HG02798 (cell line): Measurements from ENCODE around the gene KLHDC3.
"Not testable (repeated sequence)": the region's sequence is repeated elsewhere in the genome, so short reads cannot be mapped to it uniquely, and the experiment has no call there.

Source experiments
- ATAC-seq: cut with Tn5 transposase; IDR thresholded peaks from one replicate; pipeline ENCODE4 v1.9.1; 2021; ENCODE audit warnings: mild to moderate bottlenecking; ENCODE audit not compliant: unreplicated experiment, poor library complexity

The KLHDC3 gene

DNA sequence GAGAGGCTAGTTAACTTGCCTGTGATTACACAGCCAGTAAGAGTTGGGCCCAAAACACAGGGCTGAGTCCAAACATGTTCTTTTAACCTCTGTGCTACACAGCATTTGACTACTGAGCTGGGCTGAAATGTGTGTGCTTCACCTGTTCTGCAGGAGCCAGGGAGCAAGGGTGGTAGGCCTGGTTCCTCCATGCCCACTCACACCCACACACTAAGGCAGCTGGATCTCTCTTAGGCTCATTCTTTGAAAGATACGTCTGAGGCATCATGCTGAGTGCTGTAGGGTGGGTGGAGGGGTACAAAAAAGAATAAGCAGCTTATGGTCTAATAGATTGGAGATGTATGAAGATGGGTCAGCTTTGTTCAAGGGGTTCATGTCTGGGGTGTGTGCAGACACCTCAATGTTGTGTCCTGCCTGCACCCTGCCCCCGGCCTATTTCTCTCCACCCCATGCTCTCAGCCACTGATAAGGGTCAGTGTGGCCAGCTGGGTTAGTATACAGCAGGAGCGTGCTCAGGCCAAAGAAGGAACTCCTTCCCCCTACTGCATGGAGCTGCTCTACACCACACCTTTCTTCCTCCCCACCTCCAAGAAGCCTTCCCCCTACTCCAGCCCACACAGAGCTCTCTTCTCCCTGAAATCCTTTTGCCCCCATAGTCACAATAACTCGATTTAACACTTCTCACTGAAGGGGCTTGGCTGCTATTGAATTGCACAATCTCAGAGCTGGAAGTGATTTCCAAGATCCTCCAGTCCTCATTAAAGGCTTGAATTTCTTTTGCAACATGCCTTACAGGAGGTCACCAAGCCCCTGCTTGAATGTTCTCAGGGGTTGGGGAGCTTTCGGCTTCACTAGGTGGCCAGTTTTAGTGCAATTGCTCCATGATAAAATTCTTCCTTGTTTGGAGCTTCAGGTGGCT is 26.3 kb upstream of the KLHDC3 start:
- no peak for ATAC-seq

DNA sequence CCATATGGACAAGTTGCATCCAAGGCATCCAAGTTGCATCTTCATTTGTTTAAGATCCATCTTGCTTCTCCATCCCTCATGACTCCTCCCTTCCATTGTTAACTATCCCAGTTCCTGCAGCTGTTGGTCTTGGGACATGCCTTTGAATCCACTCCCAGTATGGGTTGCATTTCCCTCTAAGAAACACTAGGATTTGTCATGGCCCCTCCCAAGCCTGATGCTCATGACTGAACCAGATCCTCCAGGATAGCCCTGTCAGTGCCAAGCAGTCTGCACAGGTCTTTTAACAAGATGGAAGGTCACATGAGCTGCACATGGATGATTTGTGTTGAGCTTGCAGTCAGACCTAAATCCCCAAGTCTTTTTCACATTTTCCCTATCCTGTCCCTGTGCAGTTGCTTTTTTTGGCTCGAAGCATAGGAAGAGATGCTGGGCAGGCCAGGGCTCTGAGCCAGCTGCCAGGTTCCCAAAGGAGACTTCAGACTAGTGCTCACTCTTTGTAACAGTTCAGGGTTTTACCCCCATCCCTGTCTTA is 25.5 kb upstream of the KLHDC3 start:
- ATAC-seq, result no peak

DNA sequence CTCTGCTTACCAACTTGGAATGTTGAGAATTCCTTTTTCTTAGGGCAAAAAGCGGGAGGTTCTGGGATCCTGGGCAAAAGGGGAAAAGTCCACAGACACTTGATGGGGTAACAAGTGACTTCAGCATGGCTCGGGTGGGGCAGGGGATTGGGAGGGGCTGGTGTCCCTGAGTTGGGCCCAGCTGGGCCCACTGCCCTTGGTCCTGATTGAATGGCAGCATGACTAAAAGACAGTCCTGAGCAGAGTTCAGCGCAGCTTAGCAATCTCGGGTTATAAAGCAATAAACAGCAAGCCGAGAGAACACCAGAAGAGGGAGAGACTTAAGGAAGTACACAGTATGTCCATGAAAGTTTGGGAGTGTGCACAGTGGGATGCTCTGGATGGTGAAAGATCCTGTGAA is 24.1 kb upstream of the KLHDC3 start:
- no peak for ATAC-seq

DNA sequence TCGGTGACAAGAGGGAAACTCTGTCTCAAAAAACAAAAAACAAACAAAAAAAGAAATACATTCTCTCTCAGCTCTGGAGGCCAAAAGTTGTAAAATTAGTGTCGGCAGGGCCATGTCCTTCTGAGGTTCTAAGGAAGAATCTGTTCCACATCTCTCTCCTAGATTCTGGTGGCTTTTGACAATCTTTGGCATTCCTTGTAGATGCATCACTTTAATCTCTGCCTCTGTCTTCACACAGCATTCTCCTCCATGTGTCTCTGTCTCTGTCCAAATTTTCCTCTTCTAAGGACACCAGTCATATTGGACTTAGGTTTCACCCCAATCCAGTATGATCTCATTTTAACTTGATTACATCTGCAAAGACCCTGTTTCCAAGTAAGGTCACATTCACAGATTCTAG is 20.6 kb upstream of the KLHDC3 start:
- no peak for ATAC-seq

DNA sequence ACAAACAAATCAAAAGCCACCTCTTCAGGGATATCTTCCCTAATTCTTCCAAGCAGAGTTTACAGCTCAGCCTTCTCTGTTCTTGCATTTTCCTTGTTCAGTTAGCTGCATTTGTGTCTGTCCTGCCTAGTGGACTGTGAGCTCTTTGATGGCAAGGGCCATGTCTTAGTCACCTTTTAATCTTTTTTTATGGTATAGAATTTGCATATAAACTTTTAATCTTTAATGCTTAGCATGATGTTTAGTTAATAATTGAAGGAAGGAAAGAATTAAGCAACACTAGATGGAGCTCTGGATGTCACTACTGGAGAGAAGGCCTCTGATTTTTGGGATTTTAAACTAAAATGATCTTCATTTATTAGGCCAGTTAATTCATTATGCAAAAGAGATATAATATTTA is 17.5 kb upstream of the KLHDC3 start:
- ATAC-seq, result no peak

DNA sequence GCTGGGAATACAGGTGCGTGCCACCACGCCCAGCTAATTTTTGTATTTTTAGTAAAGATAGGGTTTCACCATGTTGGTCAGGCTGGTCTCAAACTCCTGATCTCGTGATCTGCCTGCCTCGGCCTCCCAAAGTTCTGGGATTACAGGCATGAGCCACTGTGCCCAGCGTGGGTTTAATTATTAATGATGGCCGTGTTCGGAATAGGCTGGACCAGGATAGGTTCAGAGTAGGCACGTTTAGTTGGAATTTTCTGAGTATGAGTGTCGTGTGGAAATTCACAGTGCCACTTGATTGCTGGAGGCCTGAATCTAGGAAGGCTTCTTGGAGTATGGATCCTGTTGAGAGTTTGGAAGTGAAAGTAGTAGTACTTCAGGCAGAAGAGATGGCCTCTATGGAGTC is 15.8 kb upstream of the KLHDC3 start:
- not testable (repeated sequence) for ATAC-seq

DNA sequence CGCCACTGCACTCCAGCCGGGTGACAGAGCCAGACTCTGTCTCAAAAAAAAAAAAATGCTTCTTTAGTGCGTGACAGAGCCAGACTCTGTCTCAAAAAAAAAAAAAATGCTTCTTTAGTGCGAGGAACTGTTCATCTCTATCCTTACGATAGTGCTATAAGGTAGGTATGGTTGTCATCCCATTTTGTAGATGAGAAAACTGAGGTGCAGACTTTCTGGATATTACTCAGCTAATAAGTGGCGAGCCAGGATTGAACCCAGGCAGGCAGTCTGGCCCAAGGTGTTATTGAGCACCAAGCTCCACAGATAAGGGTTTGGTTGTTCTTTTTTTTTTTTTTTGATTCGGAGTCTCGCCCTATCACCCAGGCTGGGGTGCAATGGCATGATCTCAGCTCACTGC is 12.2 kb upstream of the KLHDC3 start:
- no peak for ATAC-seq

DNA sequence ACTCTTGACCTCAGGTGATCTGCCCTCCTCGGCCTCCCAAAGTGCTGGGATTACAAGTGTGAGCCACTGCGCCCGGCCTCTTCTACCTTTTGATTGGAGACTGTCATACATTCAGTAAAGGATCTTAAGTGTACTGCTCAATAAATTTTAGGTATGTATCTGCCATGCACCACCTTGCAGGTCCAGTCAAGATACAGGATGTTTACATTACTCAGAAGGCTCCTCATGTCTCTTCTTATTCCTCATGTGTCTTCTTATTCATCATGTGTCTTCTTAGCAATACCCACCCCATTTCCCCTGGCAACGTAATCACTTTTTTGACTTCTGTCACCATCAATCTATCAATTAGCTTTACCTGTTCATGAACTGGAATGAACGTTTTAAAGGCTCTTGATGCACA is 8.2 kb upstream of the KLHDC3 start:
- ATAC-seq, result no peak

DNA sequence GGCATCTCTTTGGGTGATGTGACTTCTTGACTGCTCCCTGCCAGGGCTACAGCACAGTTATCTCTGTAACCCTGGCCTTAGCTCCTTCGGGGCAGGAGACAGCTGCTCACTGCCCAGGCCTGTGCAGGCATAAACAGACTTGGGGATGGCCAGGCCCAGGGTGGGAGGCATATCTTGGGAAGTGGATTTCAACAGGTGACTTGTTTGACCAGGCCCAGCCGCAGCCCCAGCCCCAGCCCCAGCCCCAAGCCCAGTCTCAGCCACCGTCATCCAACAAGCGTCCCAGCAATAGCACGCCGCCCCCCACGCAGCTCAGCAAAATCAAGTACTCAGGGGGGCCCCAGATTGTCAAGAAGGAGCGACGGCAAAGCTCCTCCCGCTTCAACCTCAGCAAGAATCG is 7.8 kb upstream of the KLHDC3 start:
- no peak for ATAC-seq

DNA sequence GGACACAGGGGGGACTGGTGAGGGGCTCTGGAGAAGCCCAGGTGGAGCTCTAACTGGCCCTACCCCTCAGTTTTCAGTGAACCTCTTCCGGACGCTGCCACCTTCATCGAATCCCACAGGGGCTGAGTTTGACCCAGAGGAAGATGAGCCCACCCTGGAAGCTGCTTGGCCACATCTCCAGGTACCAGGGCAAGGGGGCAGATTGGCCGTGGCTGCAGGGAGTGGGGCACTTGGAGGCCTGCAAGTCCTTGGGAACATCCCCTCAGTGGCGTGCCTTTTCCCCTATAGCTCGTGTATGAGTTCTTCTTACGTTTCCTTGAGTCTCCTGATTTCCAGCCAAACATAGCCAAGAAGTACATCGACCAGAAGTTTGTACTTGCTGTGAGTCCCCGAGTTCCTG is 6.9 kb upstream of the KLHDC3 start:
- ATAC-seq, result no peak

DNA sequence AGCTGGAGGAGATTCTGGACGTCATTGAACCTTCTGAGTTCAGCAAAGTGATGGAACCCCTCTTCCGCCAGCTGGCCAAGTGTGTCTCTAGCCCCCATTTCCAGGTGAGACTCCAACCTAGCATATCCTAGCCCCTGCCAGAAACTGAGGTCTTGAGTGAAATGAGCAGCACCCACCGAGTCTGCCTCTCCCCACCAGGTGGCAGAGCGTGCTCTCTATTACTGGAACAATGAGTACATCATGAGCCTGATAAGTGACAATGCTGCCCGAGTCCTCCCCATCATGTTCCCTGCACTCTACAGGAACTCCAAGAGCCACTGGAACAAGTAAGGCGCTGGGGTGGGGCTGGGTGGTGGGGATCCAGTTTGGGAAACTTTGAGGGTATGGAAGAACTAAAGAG is 4.9 kb upstream of the KLHDC3 start:
- ATAC-seq, result no peak

DNA sequence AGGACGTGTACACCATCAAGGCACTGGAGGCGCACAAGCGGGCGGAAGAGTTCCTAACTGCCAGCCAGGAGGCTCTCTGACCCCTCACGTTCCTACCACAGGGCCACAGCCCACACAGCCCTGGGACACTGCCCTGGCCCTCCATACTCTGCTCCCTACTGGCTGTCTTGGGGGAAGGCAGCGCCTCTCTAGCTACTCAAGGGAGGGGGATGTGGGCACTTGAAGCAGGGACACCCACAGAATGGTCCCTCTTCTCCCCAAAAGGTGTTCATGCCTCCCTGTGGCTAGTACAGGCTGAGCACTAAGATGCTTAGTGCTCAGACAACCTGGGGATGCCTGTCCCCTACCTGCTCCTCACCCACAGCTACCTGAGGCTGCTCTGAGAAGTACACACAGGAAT is 2.8 kb upstream of the KLHDC3 start:
- no peak for ATAC-seq

DNA sequence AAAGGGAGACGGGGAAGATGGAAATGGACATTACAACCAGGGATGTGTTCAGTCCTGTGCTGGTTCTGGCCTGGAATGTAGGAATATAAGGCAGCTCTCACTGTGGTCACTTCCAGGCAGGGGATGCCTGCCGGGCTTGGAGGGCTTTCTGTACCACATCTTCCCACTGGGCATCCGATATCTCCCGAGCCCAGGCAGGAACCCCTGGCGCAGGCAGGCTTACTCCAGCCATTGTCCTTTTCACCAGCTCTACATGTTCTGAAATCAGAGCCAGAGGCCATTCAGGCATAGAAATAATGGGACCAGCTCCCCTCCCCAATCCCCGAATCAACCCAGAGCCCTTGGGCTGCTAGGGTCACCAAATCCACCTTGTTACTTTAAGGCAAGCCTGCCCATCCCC is 1.7 kb upstream of the KLHDC3 start:
- ATAC-seq, result no peak

DNA sequence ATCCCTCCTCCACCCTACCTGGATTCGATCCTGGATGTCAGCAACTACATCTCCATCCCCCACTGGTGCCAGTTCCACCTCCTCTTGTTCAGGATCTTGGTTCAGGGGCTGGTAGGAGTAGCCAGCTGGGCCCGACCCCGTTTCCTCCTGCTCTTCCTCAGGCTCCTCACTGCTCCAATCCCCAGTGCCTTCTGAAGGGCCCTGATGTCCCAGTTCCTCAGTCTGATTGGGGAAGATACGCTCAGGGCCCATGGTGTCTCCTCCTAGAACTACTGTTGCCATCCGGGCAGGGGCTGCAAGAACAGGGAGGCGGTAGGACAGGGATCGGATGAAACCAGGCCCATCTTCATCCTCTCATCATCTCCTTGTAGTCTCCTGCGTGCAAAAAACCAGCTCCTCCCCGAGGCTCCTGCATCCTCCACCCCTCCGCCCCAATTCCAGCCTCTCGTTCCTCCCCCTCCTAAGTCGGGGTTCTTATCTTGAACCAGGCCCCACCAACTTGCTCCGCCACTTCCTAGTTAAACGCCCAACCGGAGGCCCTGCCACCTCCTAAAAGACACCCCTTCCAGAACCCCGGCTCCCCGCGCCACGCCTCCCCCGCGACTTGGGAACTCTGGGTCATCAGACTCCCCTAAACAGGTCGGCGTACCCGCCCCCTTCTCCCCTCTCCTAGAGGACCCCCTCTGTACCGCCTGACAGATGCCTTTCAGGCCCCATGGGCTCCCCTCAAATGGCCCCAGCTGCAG is 779 bp upstream of the KLHDC3 start:
- no peak for ATAC-seq

DNA sequence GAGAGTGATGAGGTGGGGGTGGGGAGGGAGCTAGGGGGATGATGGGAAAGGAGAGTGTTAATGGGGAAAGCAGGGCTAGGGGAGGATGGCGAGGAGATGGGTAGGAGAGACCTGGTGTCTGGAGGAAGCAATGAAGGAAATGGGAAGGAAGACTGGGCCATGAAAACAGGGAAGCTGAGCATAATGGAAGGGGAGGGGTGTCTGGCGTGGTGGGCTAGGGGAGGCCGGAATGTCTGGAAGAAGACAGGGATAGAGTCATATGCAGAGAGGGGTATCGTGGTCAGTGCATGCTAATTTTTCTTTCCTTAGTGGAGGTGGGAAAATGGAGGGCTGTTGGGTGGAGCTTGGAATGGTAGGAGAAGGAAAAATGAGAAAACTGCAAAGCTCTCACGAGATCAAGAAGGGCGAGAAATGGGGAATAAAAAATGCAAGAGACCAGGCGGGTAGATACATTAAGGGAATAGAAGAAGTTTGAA is 423 bp downstream of the KLHDC3 start:
- no peak for ATAC-seq

DNA sequence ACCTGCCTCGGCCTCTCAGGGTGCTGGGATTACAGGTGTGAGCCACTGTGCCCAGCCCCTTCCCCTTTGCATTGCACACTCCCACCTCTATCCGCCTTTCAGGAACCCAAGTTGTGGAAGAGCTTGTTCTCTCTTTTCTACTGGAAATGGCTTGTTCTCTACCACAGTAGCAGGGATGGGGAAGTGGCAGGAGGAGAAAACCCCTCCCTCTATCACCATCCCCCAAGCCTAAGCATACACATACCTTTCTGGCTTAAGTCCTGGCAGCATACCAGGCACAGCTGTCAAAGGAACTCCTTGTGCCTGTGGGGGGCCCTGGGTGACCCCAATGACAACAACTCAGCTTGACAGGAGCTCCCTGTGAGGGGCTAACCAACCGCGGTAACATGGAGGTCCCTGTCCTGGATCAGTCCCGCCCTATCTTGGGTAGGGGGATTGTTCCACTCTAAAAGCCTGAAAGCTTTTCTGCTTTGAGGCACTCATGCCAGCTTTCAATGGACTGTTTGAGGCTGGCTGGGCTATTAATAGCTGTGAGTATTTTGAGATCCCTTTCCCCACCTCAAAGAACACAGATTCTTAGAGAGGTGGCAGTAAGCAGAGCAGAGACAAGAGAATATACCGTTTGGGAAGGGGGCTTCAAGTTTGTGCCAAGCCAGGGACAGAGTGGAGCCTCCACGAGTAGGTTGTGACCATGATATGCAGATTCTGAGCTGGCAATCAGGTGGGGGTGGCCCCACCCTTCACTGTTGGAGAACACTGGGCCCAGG is 2.3 kb downstream of the KLHDC3 start:
- ATAC-seq, result no peak

DNA sequence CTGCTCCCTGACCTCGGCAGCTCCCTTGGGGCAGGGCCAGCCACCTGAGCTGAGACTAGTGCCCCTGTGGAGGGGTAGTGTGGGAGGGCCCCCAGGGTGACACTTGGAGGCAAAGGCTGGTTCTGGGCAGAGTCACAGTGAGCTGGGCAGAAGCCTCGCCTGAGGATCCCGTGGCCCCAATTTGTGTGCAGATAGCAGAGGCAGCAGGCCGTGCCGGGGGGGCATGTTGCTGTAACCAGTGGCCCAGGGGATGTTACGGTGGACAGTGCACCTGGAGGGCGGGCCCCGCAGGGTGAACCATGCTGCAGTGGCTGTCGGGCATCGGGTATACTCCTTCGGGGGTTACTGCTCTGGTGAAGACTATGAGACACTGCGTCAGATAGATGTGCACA is 2.9 kb downstream of the KLHDC3 start:
- no peak for ATAC-seq

DNA sequence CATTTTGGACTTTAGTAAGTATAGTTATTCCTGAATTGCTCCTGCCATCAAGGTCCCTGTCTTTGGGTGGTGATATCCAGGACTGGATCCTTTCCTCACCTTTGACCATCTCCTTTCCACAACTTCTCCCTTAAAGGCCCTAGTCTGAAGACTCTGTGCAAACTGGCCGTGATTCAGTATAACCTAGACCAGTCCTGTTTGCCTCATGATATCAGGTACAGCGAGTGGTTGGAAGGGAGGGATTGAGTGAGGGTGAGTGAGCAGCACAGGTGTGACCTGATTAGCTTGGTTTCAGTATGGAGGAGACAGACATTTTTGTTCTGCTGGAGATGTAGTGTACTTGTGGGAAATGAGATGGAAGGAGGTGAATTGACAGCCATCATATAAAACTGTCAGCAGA is 5.1 kb downstream of the KLHDC3 start:
- ATAC-seq, result no peak

DNA sequence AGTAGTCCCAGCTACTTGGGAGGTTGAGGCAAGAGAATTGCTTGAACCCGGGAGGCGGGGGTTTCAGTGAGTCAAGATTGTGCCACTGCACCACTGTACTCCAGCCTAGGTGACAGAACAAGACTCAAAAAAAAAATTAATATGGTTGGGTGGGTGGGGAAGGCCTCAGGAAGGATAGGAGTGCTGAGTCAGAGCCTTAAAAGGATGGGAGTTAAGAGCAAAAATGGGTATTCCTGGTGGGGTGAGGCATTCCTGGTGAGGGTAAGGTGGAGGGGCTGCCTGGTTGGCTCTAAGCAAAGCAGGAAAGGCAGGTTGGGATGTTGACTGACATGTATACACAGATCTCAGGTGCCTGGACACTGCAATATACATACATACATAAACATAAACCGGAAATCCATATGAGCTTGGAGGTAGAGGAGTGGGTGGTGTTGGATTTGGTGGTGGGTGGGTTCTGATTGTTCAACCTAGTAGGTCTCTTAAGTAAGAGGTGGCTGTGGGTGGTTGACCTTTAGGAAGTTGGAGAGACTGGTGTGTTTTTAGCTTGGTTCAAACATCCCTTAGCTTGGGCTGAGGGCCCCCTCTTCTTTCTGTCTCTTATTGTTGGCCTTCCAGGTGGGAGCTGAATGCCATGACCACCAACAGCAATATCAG is 6.1 kb downstream of the KLHDC3 start:
- no peak for ATAC-seq

DNA sequence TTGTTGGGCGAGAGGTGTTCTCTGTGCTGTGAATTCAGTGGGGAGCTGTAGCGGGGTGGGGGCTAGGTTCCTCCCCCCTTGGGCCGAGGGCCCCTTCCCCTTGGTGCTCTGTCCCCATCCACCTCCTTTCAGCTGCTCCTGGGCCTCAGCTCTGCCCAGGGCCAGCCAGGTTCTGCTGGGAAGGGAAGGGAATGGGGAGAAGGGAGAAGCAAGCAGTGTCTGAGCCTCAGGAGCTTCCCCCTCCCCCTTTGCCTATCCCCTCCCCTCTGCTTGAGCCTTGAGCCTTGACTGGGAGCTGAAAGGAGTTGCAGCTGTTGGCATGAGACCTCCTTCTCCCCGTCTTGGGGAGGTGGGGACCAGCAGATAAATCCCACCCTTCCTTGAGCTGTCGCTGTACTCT is 6.8 kb downstream of the KLHDC3 start:
- no peak for ATAC-seq
